HepG2 (cell line): ENCODE results near the gene ZBTB37. TPM values are rescaled to one million over a fixed set of nuclear protein-coding genes. Genes with fewer than 3 reads are reported as not detected.

Experiments used
- ATAC-seq: fragments of 200-7000 bp; cut with Tn5 transposase; 3 replicates; pipeline ENCODE4 v1.9.1; 2020; ENCODE audit warnings: mild to moderate bottlenecking, moderate library complexity
- BruUV-seq: library from RNA; stranded (reverse); fragments of 400-500 nt; replicated peaks from 2 replicates; lab custom pipeline; 2021; lab: Mats Ljungman, UMichigan
- CTCF ChIA-PET: fragments of 300-600 bp; formaldehyde crosslinking; extraction: SDS; loops from one replicate; lab custom pipeline; 2021; ENCODE audit warnings: low total read pairs, inconsistent platforms, low intra/inter-chr PET ratio; lab: Yijun Ruan, JAX
- POLR2A ChIA-PET: fragments of 350-600 bp; sonication (Branson Sonifier 250); formaldehyde crosslinking; loops from one replicate; lab custom pipeline; 2020; ENCODE audit warnings: antibody characterized with exemption, inconsistent platforms; lab: Yijun Ruan, JAX
- DNase-seq: peaks from one replicate; pipeline ENCODE4 v3.0.0-alpha.2; 2015; ENCODE audit warnings: low spot score
- FAIRE-seq: peaks from 3 replicates; lab custom pipeline; 2011; peaks lifted over from hg19 to GRCh38; lab: Jason Lieb, UNC
- H2AFZ ChIP-seq: one replicate; pipeline ENCODE4 v1.6.1; 2011; ENCODE audit warnings: low read length, inconsistent platforms
- H3K27ac ChIP-seq: fragments of 300-600 bp; 3 replicates; pipeline ENCODE4 v1.8.0; 2011; ENCODE audit warnings: mixed run types, mild to moderate bottlenecking, mixed read lengths, low read length, inconsistent platforms; ENCODE audit not compliant: insufficient read depth; ENCODE audit errors: extremely low read length
- H3K27me3 ChIP-seq, 2 experiments: fragments of 200-600 bp in 1 of 2; 2 replicates in 1 of 2; 3 replicates in 1 of 2; pipeline versions ENCODE4 v1.6.0 to v1.8.0; 2011; ENCODE audit warnings: low read length in 2 of 2, mild to moderate bottlenecking in 2 of 2, moderate library complexity in 2 of 2, inconsistent platforms in 1 of 2; ENCODE audit not compliant: insufficient read depth in 2 of 2, control insufficient read depth in 1 of 2
- H3K36me3 ChIP-seq, 2 experiments: fragments of 200-600 bp in 1 of 2; replicated peaks in 1 of 2; 2 replicates in 1 of 2; 3 replicates in 1 of 2; pipeline versions ENCODE4 v1.5.1 to v1.8.0; 2011; ENCODE audit warnings: low read length in 2 of 2, inconsistent platforms in 1 of 2; ENCODE audit not compliant: insufficient read depth in 2 of 2, control insufficient read depth in 1 of 2
- H3K4me1 ChIP-seq: 2 replicates; pipeline ENCODE4 v1.5.1; 2012; ENCODE audit warnings: low read length, inconsistent platforms; ENCODE audit not compliant: insufficient read depth
- H3K4me2 ChIP-seq: 2 replicates; pipeline ENCODE4 v1.6.0; 2011; ENCODE audit warnings: low read depth, low read length, inconsistent platforms
- H3K4me3 ChIP-seq, 3 experiments: fragments of 200-600 bp in 1 of 3; sonication (generic), shearing (Covaris generic) in 1 of 3; replicated peaks in 1 of 3; 2 replicates each; pipeline ENCODE4 v1.5.1; 2011 to 2016; ENCODE audit warnings: low read length in 3 of 3, inconsistent platforms in 2 of 3, low read depth in 2 of 3, mild to moderate bottlenecking in 2 of 3, control low read depth in 1 of 3, mixed read lengths in 1 of 3; ENCODE audit not compliant: insufficient read depth in 1 of 3
- H3K79me2 ChIP-seq: one replicate; pipeline ENCODE4 v1.6.1; 2011; ENCODE audit warnings: low read length, inconsistent platforms; ENCODE audit not compliant: insufficient read depth
- H3K9ac ChIP-seq: 2 replicates; pipeline ENCODE4 v1.6.0; 2011; ENCODE audit warnings: mild to moderate bottlenecking, low read depth, low read length, inconsistent platforms; ENCODE audit not compliant: insufficient read depth
- H3K9me3 ChIP-seq: 2 replicates; pipeline ENCODE4 v1.5.1; 2012; ENCODE audit warnings: mild to moderate bottlenecking, low read length
- H4K20me1 ChIP-seq: 2 replicates; pipeline ENCODE4 v1.6.0; 2011; ENCODE audit warnings: inconsistent platforms, mild to moderate bottlenecking, low read length, moderate library complexity; ENCODE audit not compliant: insufficient read depth
- ATF7 ChIP-seq, 2 experiments: fragments of 450-650 bp in 1 of 2; sonication (generic) in 1 of 2; formaldehyde crosslinking in 1 of 2; IDR thresholded peaks; 2 replicates each; pipeline versions ENCODE4 v1.4.0 to v1.6.1; 2016 to 2020; ENCODE audit warnings: antibody characterized with exemption in 1 of 2, mild to moderate bottlenecking in 1 of 2, missing genetic modification reagents in 1 of 2
- RBFOX2 ChIP-seq: fragments of 200-400 bp; formaldehyde crosslinking; IDR thresholded peaks from 2 replicates; pipeline ENCODE4 v1.6.1; 2017; ENCODE audit warnings: low read depth, mild to moderate bottlenecking, low read length
- REXO4 ChIP-seq: sonication (generic); formaldehyde crosslinking; IDR thresholded peaks from 2 replicates; pipeline ENCODE4 v1.8.0; 2022; ENCODE audit warnings: missing genetic modification reagents, mild to moderate bottlenecking, borderline replicate concordance
- ZSCAN25 ChIP-seq: sonication (generic); formaldehyde crosslinking; IDR thresholded peaks from 2 replicates; pipeline ENCODE4 v1.8.0; 2022; ENCODE audit warnings: mild to moderate bottlenecking, missing genetic modification reagents
- WGBS: methylation state at CpG from one replicate; pipeline ENCODE4 v1.1.6; 2017; ENCODE audit warnings: low lambda C conversion rate; 5-methylcytosine and 5-hydroxymethylcytosine counted together
- in situ Hi-C: cut with HindIII; loops from 2 replicates; pipeline ENCODE4 v1.10.0; 2017; ENCODE audit warnings: low pct_unique_long_range_greater_than_20kb; ENCODE audit not compliant: extremely low pct_ligation_motif_present
- intact Hi-C: fragments of 100-400 bp; cut with micrococcal nuclease; formaldehyde crosslinking; loops from one replicate; pipeline ENCODE4 v1.10.0; 2022; ENCODE audit not compliant: unreplicated experiment
- polyA plus RNA-seq, 8 experiments: library from polyadenylated mRNA; depleted of rRNA in 3 of 8; stranded (reverse) in 7 of 8; unstranded in 1 of 8; fragments of >200 nt; fragmentation: Illumina TruSeq in 4 of 8; extraction: Trizol in 4 of 8; gene quantifications; 2 replicates each; pipeline versions ENCODE4 v1.2.1 to v1.2.3, GENCODE V29; 2011 to 2016; ENCODE audit warnings: low read depth in 4 of 8, missing spikeins in 1 of 8, mixed read lengths in 1 of 8; ENCODE audit not compliant: insufficient read depth in 1 of 8
- total RNA-seq, 5 experiments: library from RNA; depleted of rRNA; stranded (reverse); fragments of >200 nt; fragmentation: Illumina TruSeq; extraction: Trizol; gene quantifications; 2 replicates each; pipeline ENCODE4 v1.2.3, GENCODE V29; 2016; ENCODE audit warnings: low read depth in 1 of 5
- TF ChIP-seq, protein P1 (sequence below): conservative IDR thresholded peaks from 2 replicates; pipeline ENCODE4 v1.6.1; 2018; ENCODE audit warnings: missing genetic modification reagents

Gene ZBTB37
- total and polyA plus RNA-seq, 2 of the 13 experiments (the other 11 are each of a cell fraction or from before 2014, with no cell fraction given), result 2.6 to 7.7 TPM

DNA sequence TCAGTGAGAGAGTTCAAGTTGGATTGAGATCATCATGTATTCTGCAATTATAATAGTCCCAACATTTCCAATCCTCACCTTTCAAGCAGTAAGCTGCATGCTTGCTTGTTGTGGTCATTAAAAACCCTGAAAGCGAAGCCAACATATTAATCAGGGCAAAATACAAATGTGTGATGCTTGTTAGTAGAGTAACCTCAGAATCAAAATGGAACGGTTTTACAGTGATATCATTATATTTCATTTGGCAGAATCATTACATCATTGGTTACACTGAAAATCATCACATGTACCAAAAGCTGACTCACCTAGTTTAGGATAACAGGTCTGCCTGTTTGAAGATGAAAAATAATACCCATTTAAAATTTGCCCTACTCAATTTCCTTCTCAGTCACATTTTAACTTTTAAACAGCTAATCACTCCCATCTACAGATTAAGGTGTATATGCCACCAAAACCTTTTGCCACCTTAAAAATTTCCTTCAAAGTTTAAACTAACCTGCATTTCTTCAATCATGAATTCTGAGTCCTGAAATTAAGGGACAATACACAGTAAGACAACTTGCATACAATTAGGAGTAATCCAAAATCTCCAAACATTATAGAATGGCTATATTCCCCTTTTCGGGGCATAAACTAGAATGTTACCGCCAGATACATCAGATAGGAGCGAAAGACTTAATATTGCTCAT lies 3.9 kb upstream of the ZBTB37 start:
- Histone ChIP-seq H3K36me3 (peaks cover 4 to 37% of the 10 kb centered on the region in 2 experiments), H3K79me2 (peaks cover 28% of the 10 kb centered on the region), H3K4me3 (no peak overlapping the region), H2AFZ (no peak overlapping the region), H4K20me1 (peaks cover 38% of the 10 kb centered on the region), H3K4me1 (peaks cover 32% of the 10 kb centered on the region), H3K4me2 (peak overlapping the region; percentile 87), H3K9me3 (no peaks in the 10 kb centered on the region), H3K9ac (no peak overlapping the region), H3K27me3 (no peaks in the 10 kb centered on the region; a peak in 1 of 5 replicates), H3K27ac (no peak overlapping the region)
- WGBS, result 92% methylated on average over 5 of the region's 5 CpGs
- ChIA-PET POLR2A (no interaction called here), CTCF (no interaction called here)
- DNase-seq, result no peak
- no TSS peak for BruUV-seq
- no peak for FAIRE-seq
- TF ChIP-seq RBFOX2 (peak; percentile 65; the same call in 1 of the 2 replicates), ATF7 (IDR thresholded peaks at IDR 0.05) (peak; percentile 63), ATF7 (CRISPR knock-in tag; IDR thresholded peaks at IDR 0.05) (no peak), ZSCAN25 (CRISPR knock-in tag) (no peak), REXO4 (CRISPR knock-in tag) (no peak)
- TF ChIP-seq, protein P1, sequence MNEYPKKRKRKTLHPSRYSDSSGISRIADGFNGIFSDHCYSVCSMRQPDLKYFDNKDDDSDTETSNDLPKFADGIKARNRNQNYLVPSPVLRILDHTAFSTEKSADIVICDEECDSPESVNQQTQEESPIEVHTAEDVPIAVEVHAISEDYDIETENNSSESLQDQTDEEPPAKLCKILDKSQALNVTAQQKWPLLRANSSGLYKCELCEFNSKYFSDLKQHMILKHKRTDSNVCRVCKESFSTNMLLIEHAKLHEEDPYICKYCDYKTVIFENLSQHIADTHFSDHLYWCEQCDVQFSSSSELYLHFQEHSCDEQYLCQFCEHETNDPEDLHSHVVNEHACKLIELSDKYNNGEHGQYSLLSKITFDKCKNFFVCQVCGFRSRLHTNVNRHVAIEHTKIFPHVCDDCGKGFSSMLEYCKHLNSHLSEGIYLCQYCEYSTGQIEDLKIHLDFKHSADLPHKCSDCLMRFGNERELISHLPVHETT, result no peak
- intact Hi-C loops (no loop called here), in situ Hi-C loops (loop anchor here (10.0 kb wide), 1 partner anchor 210 kb away; no protein-coding TSS in a partner anchor)
- no peak for ATAC-seq
